H1 (cell line): ENCODE data around the gene C14orf93. TPM values are rescaled to one million over a fixed set of nuclear protein-coding genes. Genes with fewer than 3 reads are reported as not detected.
A peak's percentile ranks its signal among the peaks of the same experiment; 100 is the strongest.

Source experiments
- CHD1 ChIP-seq: IDR thresholded peaks from 2 replicates; pipeline ENCODE4 v1.6.1; 2012; ENCODE audit warnings: low read depth, low read length, improper control_type of control experiment
- EGR1 ChIP-seq: IDR thresholded peaks from 2 replicates; pipeline ENCODE4 v1.6.1; 2011; ENCODE audit warnings: low read depth, low read length, borderline replicate concordance
- MAFK ChIP-seq: IDR thresholded peaks from 2 replicates; pipeline ENCODE4 v1.6.1; 2012; ENCODE audit warnings: low read depth, mild to moderate bottlenecking, improper control_type of control experiment, low read length
- POLR2AphosphoS5 ChIP-seq: IDR thresholded peaks from 2 replicates; pipeline ENCODE4 v1.6.1; 2011; ENCODE audit warnings: low read depth, low read length
- TAF7 ChIP-seq: optimal IDR thresholded peaks from 2 replicates; pipeline ENCODE3; 2011; ENCODE audit warnings: low read depth, mild to moderate bottlenecking, inconsistent platforms, low read length, moderate library complexity, borderline replicate concordance
- polyA plus RNA-seq, 7 experiments: library from polyadenylated mRNA; depleted of rRNA in 3 of 7; stranded (reverse) in 5 of 7; unstranded in 2 of 7; fragments of >200 nt in 5 of 7; fragments of 200-250 nt in 2 of 7; gene quantifications; 1 replicate in 5 of 7; 2 replicates in 1 of 7; 4 replicates in 1 of 7; pipeline versions ENCODE4 v1.2.1 to v1.2.3, GENCODE V29; 2011 to 2013; ENCODE audit warnings: missing spikeins in 2 of 7, mixed read lengths in 2 of 7
- total RNA-seq: library from RNA; stranded (reverse); fragmentation: NEBNext Ultra II Directional; extraction: Animal tissue kit (Norgen Biotek cat#: 25700); gene quantifications from 2 replicates; pipeline ENCODE4 v1.2.1, GENCODE V29; 2021

C14orf93 gene
- total and polyA plus RNA-seq, 2 of the 8 experiments (the other 6 are each of a cell fraction or from before 2014, with no cell fraction given): 7.8 to 8.2 TPM

GRCh38 chr14:22982477-22983245, 27.3 kb downstream of the C14orf93 start, which contains the start of gene AJUBA (continued):
- peak; percentile 68; the same call in 1 of the 2 replicates for TF ChIP-seq POLR2AphosphoS5
- no peak; the same call in 1 of the 2 replicates for TF ChIP-seq EGR1
- TF ChIP-seq CHD1: no peak; the same call in 1 of the 2 replicates
- no peak for TF ChIP-seq TAF7
- no peak for TF ChIP-seq MAFK
